Breast epithelium (tissue), 4 donors: Measurements from ENCODE around the gene KIF6. TPM values are rescaled to one million over a fixed set of nuclear protein-coding genes. Genes with fewer than 3 reads are reported as not detected.
A peak's percentile ranks its signal among the peaks of the same experiment; 100 is the strongest.

Experiments
- DNase-seq, 2 donors: peaks; one replicate each; pipeline ENCODE4 v3.0.0-alpha.2; 2019; ENCODE audit warnings: low spot score in 2 of 2
- H3K27ac ChIP-seq, 2 donors: fragments of 200-600 bp; sonication (generic) in 1 of 2; one replicate each; pipeline ENCODE4 v1.5.1; 2016 to 2019; ENCODE audit warnings: mild to moderate bottlenecking in 1 of 2
- H3K27me3 ChIP-seq, 2 donors: fragments of 200-600 bp; sonication (generic) in 1 of 2; one replicate each; pipeline versions ENCODE4 v1.5.1 to v1.6.0; 2017 to 2019; ENCODE audit warnings: control low read depth in 1 of 2, mild to moderate bottlenecking in 1 of 2
- H3K36me3 ChIP-seq: fragments of 200-600 bp; one replicate; pipeline ENCODE4 v1.5.1; 2019
- H3K4me1 ChIP-seq, 2 donors: fragments of 200-600 bp; sonication (generic); one replicate each; pipeline ENCODE4 v1.5.1; 2016 to 2019; ENCODE audit warnings: control low read depth in 1 of 2
- H3K4me3 ChIP-seq, 3 donors: fragments of 200-600 bp; sonication (generic); 1 replicate in 2 of 3; 2 replicates in 1 of 3; pipeline ENCODE4 v1.5.1; 2016 to 2019; ENCODE audit warnings: mild to moderate bottlenecking in 3 of 3, moderate library complexity in 2 of 3
- H3K9me3 ChIP-seq, 2 donors: fragments of 200-600 bp; sonication (generic) in 1 of 2; one replicate each; pipeline ENCODE4 v1.5.1; 2016 to 2019; ENCODE audit warnings: control low read depth in 1 of 2
- POLR2A ChIP-seq: fragments of 450-650 bp; IDR thresholded peaks from one replicate; pipeline ENCODE4 v1.6.1; 2016; ENCODE audit warnings: antibody characterized with exemption, mild to moderate bottlenecking, moderate library complexity
- POLR2AphosphoS5 ChIP-seq, 3 donors: sonication (generic); formaldehyde crosslinking; IDR thresholded peaks; one replicate each; pipeline ENCODE4 v1.6.1; 2017; ENCODE audit warnings: antibody characterized with exemption in 3 of 3
- intact Hi-C: fragments of 100-400 bp; cut with DNase I; formaldehyde crosslinking; loops from one replicate; pipeline ENCODE4 v1.15.1; 2023; ENCODE audit warnings: low total_unique reads
- total RNA-seq, 3 donors: library from RNA; depleted of rRNA; stranded (reverse); fragments of >200 nt; gene quantifications; one replicate each; pipeline ENCODE4 v1.1.0, GENCODE V29; 2016
- TF ChIP-seq, protein P1 (sequence below), 3 donors: fragments of 450-650 bp; IDR thresholded peaks; one replicate each; pipeline ENCODE4 v1.5.1; 2016 to 2017; ENCODE audit warnings: antibody characterized with exemption in 3 of 3, mild to moderate bottlenecking in 3 of 3, moderate library complexity in 3 of 3

Gene KIF6
- total RNA-seq, 3 donors from 2014 or later = under 0.01 to 0.80 (median 0.15) TPM

DNA sequence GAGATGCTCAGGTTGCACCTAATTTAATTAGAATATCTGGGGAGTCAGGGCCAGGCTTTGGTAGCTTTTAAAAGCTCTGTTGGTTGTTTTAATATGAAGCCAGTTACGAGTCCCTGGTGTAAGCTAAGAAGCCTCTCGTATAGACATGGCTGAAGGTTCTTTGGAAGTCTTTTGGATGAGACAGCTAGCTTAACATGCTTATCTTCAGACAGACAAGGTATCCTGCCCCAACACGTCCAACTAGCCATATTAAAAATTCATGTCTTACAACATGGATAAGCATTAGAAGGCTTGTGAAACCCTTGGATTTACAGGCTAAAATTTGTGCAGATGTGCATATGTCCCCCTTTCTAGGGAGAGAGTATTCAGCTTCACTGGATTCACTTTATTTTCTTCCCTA is 297.1 kb downstream of the KIF6 start:
- Histone ChIP-seq H3K27me3 (no peaks in the 10 kb centered on the region), H3K27ac (no peak overlapping the region), H3K36me3 (no peaks in the 10 kb centered on the region), H3K4me3 (no peak overlapping the region), H3K4me1 (peaks cover 0 to 12% of the 10 kb centered on the region in 2 donors), H3K9me3 (no peaks in the 10 kb centered on the region)
- intact Hi-C loops = no loop called here
- TF ChIP-seq, protein P1, sequence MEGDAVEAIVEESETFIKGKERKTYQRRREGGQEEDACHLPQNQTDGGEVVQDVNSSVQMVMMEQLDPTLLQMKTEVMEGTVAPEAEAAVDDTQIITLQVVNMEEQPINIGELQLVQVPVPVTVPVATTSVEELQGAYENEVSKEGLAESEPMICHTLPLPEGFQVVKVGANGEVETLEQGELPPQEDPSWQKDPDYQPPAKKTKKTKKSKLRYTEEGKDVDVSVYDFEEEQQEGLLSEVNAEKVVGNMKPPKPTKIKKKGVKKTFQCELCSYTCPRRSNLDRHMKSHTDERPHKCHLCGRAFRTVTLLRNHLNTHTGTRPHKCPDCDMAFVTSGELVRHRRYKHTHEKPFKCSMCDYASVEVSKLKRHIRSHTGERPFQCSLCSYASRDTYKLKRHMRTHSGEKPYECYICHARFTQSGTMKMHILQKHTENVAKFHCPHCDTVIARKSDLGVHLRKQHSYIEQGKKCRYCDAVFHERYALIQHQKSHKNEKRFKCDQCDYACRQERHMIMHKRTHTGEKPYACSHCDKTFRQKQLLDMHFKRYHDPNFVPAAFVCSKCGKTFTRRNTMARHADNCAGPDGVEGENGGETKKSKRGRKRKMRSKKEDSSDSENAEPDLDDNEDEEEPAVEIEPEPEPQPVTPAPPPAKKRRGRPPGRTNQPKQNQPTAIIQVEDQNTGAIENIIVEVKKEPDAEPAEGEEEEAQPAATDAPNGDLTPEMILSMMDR (IDR thresholded peaks at IDR 0.05) = no peak
- no peak for DNase-seq

DNA sequence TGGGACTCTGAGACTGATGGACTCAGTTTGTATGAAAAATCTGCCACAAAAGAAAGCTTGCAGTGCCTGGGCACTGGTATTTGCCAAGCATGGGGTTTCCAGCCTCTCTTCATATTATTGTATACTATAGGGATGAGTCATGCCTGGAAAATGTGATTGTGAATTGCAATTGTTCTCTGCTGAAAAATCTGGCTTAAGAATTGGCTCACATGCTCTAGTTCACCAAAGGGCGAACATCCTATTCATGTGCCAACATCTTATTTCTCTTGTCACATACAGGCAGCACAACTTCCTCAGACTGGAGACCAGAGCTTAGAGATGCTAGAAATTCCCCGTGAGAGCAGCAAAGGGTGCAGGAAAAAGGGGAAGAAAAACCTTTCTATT is 299.1 kb downstream of the KIF6 start:
- Histone ChIP-seq H3K9me3 (no peaks in the 10 kb centered on the region), H3K4me1 (peaks cover 0 to 5% of the 10 kb centered on the region in 2 donors), H3K4me3 (no peak overlapping the region), H3K27me3 (no peaks in the 10 kb centered on the region), H3K27ac (peak overlapping the region in 1 of 2 donors; percentile 8), H3K36me3 (no peaks in the 10 kb centered on the region)
- intact Hi-C loops = no loop called here
- DNase-seq = peak in 1 of 2 donors; percentile 33
- TF ChIP-seq, protein P1 (IDR thresholded peaks at IDR 0.05) = no peak
- TF ChIP-seq POLR2A = no peak

DNA sequence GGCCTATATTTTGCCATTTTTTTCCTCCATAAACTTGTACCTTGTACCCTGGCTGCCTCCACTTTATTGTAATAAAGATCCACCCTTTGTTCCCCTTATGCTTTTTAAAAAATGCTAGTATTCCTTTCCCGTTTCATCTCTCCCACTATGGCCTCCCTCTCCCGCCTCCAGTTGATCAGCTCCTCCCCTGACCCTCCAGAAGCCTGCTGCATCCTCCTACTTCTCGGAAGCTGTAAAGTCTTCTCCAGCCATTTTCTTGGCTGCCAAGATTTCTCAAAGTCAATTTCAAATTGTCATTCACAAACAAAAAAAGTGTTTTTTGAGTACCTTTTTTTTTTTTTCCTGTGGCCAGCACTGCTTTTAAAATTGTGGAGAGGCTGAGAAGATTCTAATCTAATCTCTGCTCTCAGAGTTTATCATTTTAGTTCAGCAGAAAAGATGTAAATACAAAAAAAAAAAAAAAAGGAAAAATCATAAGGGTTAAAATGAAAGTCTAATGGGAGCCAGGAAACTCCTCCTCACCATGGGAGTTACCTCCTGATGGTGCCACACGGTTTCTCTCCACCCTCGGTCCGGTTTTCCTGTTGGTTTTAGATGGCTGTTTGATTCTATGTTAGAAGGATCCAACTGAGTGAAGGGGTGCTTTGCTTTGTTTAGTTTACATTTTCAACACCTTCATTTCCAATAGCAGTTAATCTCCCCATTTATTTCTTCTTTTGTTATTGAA is 299.7 kb downstream of the KIF6 start:
- Histone ChIP-seq H3K27ac (no peak overlapping the region), H3K36me3 (no peaks in the 10 kb centered on the region), H3K4me3 (no peak overlapping the region), H3K27me3 (no peaks in the 10 kb centered on the region), H3K4me1 (no peaks in the 10 kb centered on the region), H3K9me3 (no peaks in the 10 kb centered on the region)
- intact Hi-C loops = no loop called here
- no peak for DNase-seq
- no peak for TF ChIP-seq POLR2AphosphoS5 (IDR thresholded peaks at IDR 0.05)
- TF ChIP-seq, protein P1 (IDR thresholded peaks at IDR 0.05) = no peak
- no peak for TF ChIP-seq POLR2A

DNA sequence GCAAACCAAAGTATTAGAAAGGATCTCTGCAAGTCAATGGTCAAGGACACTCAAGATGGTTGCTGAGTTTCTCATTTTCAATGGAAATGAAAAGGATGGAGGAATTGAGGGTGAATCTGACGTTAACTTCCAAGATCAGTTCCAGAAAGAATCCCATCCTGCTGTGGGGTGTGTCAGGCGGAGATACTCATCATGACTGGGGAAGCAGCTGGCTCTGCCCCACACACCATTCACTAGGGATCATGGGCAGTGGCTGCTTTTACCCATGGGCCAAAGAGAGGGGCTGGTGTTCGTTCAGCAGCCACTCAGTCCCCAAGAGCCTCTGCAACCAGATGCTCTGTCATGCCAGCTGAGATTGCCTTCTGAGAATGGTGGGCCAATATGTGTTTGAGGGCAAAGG is 300.4 kb downstream of the KIF6 start:
- Histone ChIP-seq H3K36me3 (no peaks in the 10 kb centered on the region), H3K27ac (no peak overlapping the region), H3K27me3 (no peaks in the 10 kb centered on the region), H3K4me1 (no peaks in the 10 kb centered on the region), H3K4me3 (no peak overlapping the region), H3K9me3 (no peaks in the 10 kb centered on the region)
- DNase-seq = no peak
- intact Hi-C loops = no loop called here
- TF ChIP-seq, protein P1 (IDR thresholded peaks at IDR 0.05) = no peak
- TF ChIP-seq POLR2A (no peak), POLR2AphosphoS5 (IDR thresholded peaks at IDR 0.05) (no peak)

DNA sequence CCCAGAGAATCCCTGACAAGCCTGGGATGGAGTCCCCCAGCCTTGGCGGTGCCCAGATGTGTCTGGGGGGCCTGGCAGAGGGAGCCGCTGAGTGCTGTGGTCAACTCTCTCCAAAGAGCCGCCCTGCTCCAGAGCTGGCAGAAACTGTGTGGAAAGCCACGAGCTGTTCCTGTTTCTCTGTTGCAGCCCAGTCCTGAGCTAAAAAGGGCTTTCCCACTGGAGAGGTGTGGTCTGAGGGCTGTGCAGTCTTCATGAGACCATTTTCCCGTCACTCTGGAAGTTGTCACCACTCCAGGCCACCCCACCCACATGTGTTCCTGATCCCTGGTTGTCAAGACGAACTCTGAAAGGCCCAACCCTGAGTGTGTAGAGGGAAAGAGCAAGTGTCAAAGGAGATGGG is 303.0 kb downstream of the KIF6 start:
- H3K9me3 ChIP-seq = no peaks in the 10 kb centered on the region
- H3K4me3 ChIP-seq = no peak overlapping the region
- no peak for DNase-seq
- intact Hi-C loops = no loop called here
- peak overlapping the region in 1 of 2 donors; percentile 26 for H3K27ac ChIP-seq
- no peaks in the 10 kb centered on the region for H3K36me3 ChIP-seq
- H3K4me1 ChIP-seq = no peaks in the 10 kb centered on the region
- no peaks in the 10 kb centered on the region for H3K27me3 ChIP-seq
- TF ChIP-seq POLR2A = no peak
- no peak for TF ChIP-seq POLR2AphosphoS5 (IDR thresholded peaks at IDR 0.05)
- TF ChIP-seq, protein P1 (IDR thresholded peaks at IDR 0.05) = no peak
